H9 (cell line): ENCODE data around the gene CCDC82. TPM values are rescaled to one million over a fixed set of nuclear protein-coding genes. Genes with fewer than 3 reads are reported as not detected.

Experiments used
- DNase-seq: peaks from one replicate; pipeline ENCODE4 v3.0.0-alpha.2; 2017
- H2AFZ ChIP-seq: one replicate; pipeline ENCODE4 v1.6.1; 2013; ENCODE audit warnings: mild to moderate bottlenecking, low read length, control low read depth, moderate library complexity
- H2AK5ac ChIP-seq: 2 replicates; pipeline ENCODE4 v1.6.1; 2013; ENCODE audit warnings: low read length, control low read depth, mixed read lengths; ENCODE audit not compliant: insufficient read length
- H2BK120ac ChIP-seq: one replicate; pipeline ENCODE4 v1.6.1; 2013; ENCODE audit warnings: low read depth, mild to moderate bottlenecking, low read length, control low read depth, inconsistent platforms; ENCODE audit not compliant: poor library complexity, severe bottlenecking
- H2BK12ac ChIP-seq: 2 replicates; pipeline ENCODE4 v1.6.1; 2013; ENCODE audit warnings: low read length, control low read depth, mixed read lengths, low read depth; ENCODE audit not compliant: insufficient read length
- H2BK15ac ChIP-seq: 2 replicates; pipeline ENCODE4 v1.6.1; 2013; ENCODE audit warnings: low read depth, low read length, control low read depth
- H2BK20ac ChIP-seq: one replicate; pipeline ENCODE4 v1.6.1; 2013; ENCODE audit warnings: low read depth, mild to moderate bottlenecking, low read length, control low read depth, inconsistent platforms; ENCODE audit not compliant: poor library complexity, severe bottlenecking
- H2BK5ac ChIP-seq: 2 replicates; pipeline ENCODE4 v1.6.1; 2013; ENCODE audit warnings: low read length, control low read depth, mixed read lengths; ENCODE audit not compliant: insufficient read length
- H3K14ac ChIP-seq: 2 replicates; pipeline ENCODE4 v1.6.1; 2013; ENCODE audit warnings: low read length, control low read depth; ENCODE audit not compliant: insufficient read depth
- H3K18ac ChIP-seq: 2 replicates; pipeline ENCODE4 v1.6.1; 2013; ENCODE audit warnings: low read depth, mild to moderate bottlenecking, mixed read lengths, low read length, control low read depth; ENCODE audit not compliant: insufficient read length
- H3K23ac ChIP-seq: 2 replicates; pipeline ENCODE4 v1.6.1; 2013; ENCODE audit warnings: low read length, control low read depth, mixed read lengths, low read depth; ENCODE audit not compliant: insufficient read length
- H3K23me2 ChIP-seq: 2 replicates; pipeline ENCODE4 v1.6.1; 2013; ENCODE audit warnings: low read depth, mild to moderate bottlenecking, mixed read lengths, low read length, control low read depth; ENCODE audit not compliant: insufficient read length, poor library complexity, severe bottlenecking
- H3K27ac ChIP-seq: 2 replicates; pipeline ENCODE4 v1.5.1; 2013; ENCODE audit warnings: low read length, control low read depth, mixed read lengths, low read depth; ENCODE audit not compliant: insufficient read length
- H3K27me3 ChIP-seq: 2 replicates; pipeline ENCODE4 v1.6.1; 2013; ENCODE audit warnings: low read length, control low read depth, inconsistent platforms; ENCODE audit not compliant: insufficient read depth
- H3K4ac ChIP-seq: 2 replicates; pipeline ENCODE4 v1.6.1; 2013; ENCODE audit warnings: low read depth, mild to moderate bottlenecking, control low read depth, inconsistent platforms, low read length, moderate library complexity
- H3K4me1 ChIP-seq: 2 replicates; pipeline ENCODE4 v1.6.1; 2013; ENCODE audit warnings: low read length, control low read depth, inconsistent platforms; ENCODE audit not compliant: insufficient read depth
- H3K4me2 ChIP-seq: 2 replicates; pipeline ENCODE4 v1.6.1; 2013; ENCODE audit warnings: low read length, control low read depth, mixed read lengths; ENCODE audit not compliant: insufficient read length, insufficient read depth
- H3K56ac ChIP-seq: 2 replicates; pipeline ENCODE4 v1.6.1; 2013; ENCODE audit warnings: low read depth, mild to moderate bottlenecking, mixed read lengths, low read length, control low read depth; ENCODE audit not compliant: insufficient read length
- H3K79me1 ChIP-seq: 2 replicates; pipeline ENCODE4 v1.6.1; 2013; ENCODE audit warnings: low read depth, mild to moderate bottlenecking, moderate library complexity, low read length, control low read depth, inconsistent platforms; ENCODE audit not compliant: insufficient read depth, poor library complexity, severe bottlenecking
- H3K79me2 ChIP-seq: 2 replicates; pipeline ENCODE4 v1.6.1; 2013; ENCODE audit warnings: low read length, control low read depth, inconsistent platforms; ENCODE audit not compliant: insufficient read depth
- H3K9ac ChIP-seq: 2 replicates; pipeline ENCODE4 v1.6.1; 2013; ENCODE audit warnings: low read length, control low read depth, mixed read lengths; ENCODE audit not compliant: insufficient read length; ENCODE audit errors: extremely low read depth
- H3K9me3 ChIP-seq: one replicate; pipeline ENCODE4 v1.6.1; 2013; ENCODE audit warnings: low read depth, low read length, inconsistent platforms; ENCODE audit not compliant: control insufficient read depth
- H3T11ph ChIP-seq: one replicate; pipeline ENCODE4 v1.6.1; 2013; ENCODE audit warnings: mild to moderate bottlenecking, low read length, control low read depth, inconsistent platforms
- H4K20me1 ChIP-seq: one replicate; pipeline ENCODE4 v1.6.1; 2013; ENCODE audit not compliant: control insufficient read depth, insufficient read length, insufficient read depth
- H4K5ac ChIP-seq: 2 replicates; pipeline ENCODE4 v1.6.1; 2013; ENCODE audit warnings: low read depth, mild to moderate bottlenecking, mixed read lengths, low read length, control low read depth; ENCODE audit not compliant: insufficient read length
- H4K8ac ChIP-seq: replicated peaks from 2 replicates; pipeline ENCODE4 v1.6.1; 2013; ENCODE audit warnings: low read length, control low read depth, mixed read lengths, low read depth; ENCODE audit not compliant: insufficient read length
- H4K91ac ChIP-seq: 2 replicates; pipeline ENCODE4 v1.6.1; 2013; ENCODE audit warnings: low read depth, mild to moderate bottlenecking, moderate library complexity, mixed read lengths, low read length, control low read depth; ENCODE audit not compliant: insufficient read length
- H3K27ac Mint-ChIP-seq, 3 experiments: 2 replicates in 2 of 3; 3 replicates in 1 of 3; pipeline ENCODE4 v1.8.0; 2020 to 2021; ENCODE audit warnings: mixed read lengths in 3 of 3, mild to moderate bottlenecking in 1 of 3, moderate library complexity in 1 of 3
- H3K27me3 Mint-ChIP-seq: 2 replicates; pipeline ENCODE4 v1.8.0; 2021; ENCODE audit warnings: low read depth, mild to moderate bottlenecking, moderate library complexity, mixed read lengths
- H3K36me3 Mint-ChIP-seq, 3 experiments: 2 replicates in 2 of 3; 3 replicates in 1 of 3; pipeline ENCODE4 v1.8.0; 2020 to 2021; ENCODE audit warnings: low read depth in 3 of 3, mixed read lengths in 3 of 3; ENCODE audit not compliant: insufficient read depth in 1 of 3
- H3K4me1 Mint-ChIP-seq, 2 experiments: 2 replicates each; pipeline ENCODE4 v1.8.0; 2020; ENCODE audit warnings: mixed read lengths in 2 of 2
- H3K4me3 Mint-ChIP-seq, 2 experiments: 2 replicates in 1 of 2; 3 replicates in 1 of 2; pipeline ENCODE4 v1.8.0; 2020 to 2021; ENCODE audit warnings: mild to moderate bottlenecking in 2 of 2, mixed read lengths in 2 of 2, moderate library complexity in 1 of 2
- H3K9me3 Mint-ChIP-seq, 2 experiments: 2 replicates in 1 of 2; 3 replicates in 1 of 2; pipeline ENCODE4 v1.8.0; 2020; ENCODE audit warnings: mild to moderate bottlenecking in 2 of 2, mixed read lengths in 2 of 2, moderate library complexity in 1 of 2
- WGBS: extraction: QIAGEN DNeasy Blood & Tissue Kit; methylation state at CpG from one replicate; pipeline ENCODE4 v1.1.7; 2013; ENCODE audit warnings: missing lambda C conversion rate, low lambda C conversion rate, mixed read lengths; ENCODE audit not compliant: insufficient read length; ENCODE audit errors: extremely low coverage; 5-methylcytosine and 5-hydroxymethylcytosine counted together
- total RNA-seq: library from RNA; stranded (reverse); gene quantifications from 2 replicates; pipeline ENCODE4 v1.2.1, GENCODE V29; 2021
- TF ChIP-seq, protein P1 (sequence below): fragments of 200-600 bp; sonication (generic); conservative IDR thresholded peaks from 3 replicates; pipeline ENCODE4 v1.8.0; 2021; ENCODE audit warnings: antibody characterized with exemption, mild to moderate bottlenecking

CCDC82 gene
- total RNA-seq, 1 experiment from 2014 or later = 17.4 TPM

- Histone ChIP-seq H2BK12ac (no peak overlapping the region), H4K91ac (no peak overlapping the region), H2AK5ac (no peak overlapping the region), H3K23me2 (no peaks in the 10 kb centered on the region), H3K4ac (no peak overlapping the region), H4K8ac (no peak overlapping the region), H3K27ac (no peak overlapping the region), H3K4me2 (no peak overlapping the region), H3K79me2 (peaks cover 3% of the 10 kb centered on the region; the same call in 1 of the 2 replicates), H3K27me3 (no peaks in the 10 kb centered on the region), H3K56ac (no peak overlapping the region), H2BK20ac (no peak overlapping the region), H3K9me3 (no peaks in the 10 kb centered on the region), H3T11ph (no peak overlapping the region), H3K79me1 (no peaks in the 10 kb centered on the region), H3K9ac (no peak overlapping the region), H3K4me1 (peaks cover 15% of the 10 kb centered on the region), H2BK120ac (no peak overlapping the region), H3K14ac (no peak overlapping the region), H4K20me1 (no peaks in the 10 kb centered on the region), H4K5ac (no peak overlapping the region), H3K23ac (no peak overlapping the region), H2BK5ac (no peak overlapping the region), H3K18ac (no peak overlapping the region), H2BK15ac (no peak overlapping the region), H2AFZ (no peak overlapping the region)
- DNase-seq = no peak
- no peaks in the 10 kb centered on the region for H3K27me3 Mint-ChIP-seq
- TF ChIP-seq, protein P1, sequence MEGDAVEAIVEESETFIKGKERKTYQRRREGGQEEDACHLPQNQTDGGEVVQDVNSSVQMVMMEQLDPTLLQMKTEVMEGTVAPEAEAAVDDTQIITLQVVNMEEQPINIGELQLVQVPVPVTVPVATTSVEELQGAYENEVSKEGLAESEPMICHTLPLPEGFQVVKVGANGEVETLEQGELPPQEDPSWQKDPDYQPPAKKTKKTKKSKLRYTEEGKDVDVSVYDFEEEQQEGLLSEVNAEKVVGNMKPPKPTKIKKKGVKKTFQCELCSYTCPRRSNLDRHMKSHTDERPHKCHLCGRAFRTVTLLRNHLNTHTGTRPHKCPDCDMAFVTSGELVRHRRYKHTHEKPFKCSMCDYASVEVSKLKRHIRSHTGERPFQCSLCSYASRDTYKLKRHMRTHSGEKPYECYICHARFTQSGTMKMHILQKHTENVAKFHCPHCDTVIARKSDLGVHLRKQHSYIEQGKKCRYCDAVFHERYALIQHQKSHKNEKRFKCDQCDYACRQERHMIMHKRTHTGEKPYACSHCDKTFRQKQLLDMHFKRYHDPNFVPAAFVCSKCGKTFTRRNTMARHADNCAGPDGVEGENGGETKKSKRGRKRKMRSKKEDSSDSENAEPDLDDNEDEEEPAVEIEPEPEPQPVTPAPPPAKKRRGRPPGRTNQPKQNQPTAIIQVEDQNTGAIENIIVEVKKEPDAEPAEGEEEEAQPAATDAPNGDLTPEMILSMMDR = no peak
- H3K4me1 Mint-ChIP-seq = peaks cover 58 to 71% of the 10 kb centered on the region in 2 experiments
- no peak overlapping the region for H3K4me3 Mint-ChIP-seq
- no CpG with 5 or more reads among the region's 7 CpGs for WGBS
- no peaks in the 10 kb centered on the region; a peak in 1 of 7 replicates for H3K36me3 Mint-ChIP-seq
- H3K27ac Mint-ChIP-seq = peak overlapping the region in 1 of 3 experiments; percentile 84; a peak in 2 of 7 replicates
- H3K9me3 Mint-ChIP-seq = no peaks in the 10 kb centered on the region
These were observed 58.0 kb downstream of the CCDC82 start for GRCh38 chr11:96331699-96332116.
